Stimulated activated CD4-positive, alpha-beta T cell treated with anti-CD3 and anti-CD28 coated beads, Interleukin-12 subunit alpha, Interleukin-12 subunit beta, amount 100 ng/mL, for 4 hours (primary cell): ENCODE measurements around the gene RAD9A.

ENCODE experiments used
- DNase-seq: peaks from one replicate; pipeline ENCODE4 v3.0.0-alpha.2; 2020

Gene RAD9A

DNA sequence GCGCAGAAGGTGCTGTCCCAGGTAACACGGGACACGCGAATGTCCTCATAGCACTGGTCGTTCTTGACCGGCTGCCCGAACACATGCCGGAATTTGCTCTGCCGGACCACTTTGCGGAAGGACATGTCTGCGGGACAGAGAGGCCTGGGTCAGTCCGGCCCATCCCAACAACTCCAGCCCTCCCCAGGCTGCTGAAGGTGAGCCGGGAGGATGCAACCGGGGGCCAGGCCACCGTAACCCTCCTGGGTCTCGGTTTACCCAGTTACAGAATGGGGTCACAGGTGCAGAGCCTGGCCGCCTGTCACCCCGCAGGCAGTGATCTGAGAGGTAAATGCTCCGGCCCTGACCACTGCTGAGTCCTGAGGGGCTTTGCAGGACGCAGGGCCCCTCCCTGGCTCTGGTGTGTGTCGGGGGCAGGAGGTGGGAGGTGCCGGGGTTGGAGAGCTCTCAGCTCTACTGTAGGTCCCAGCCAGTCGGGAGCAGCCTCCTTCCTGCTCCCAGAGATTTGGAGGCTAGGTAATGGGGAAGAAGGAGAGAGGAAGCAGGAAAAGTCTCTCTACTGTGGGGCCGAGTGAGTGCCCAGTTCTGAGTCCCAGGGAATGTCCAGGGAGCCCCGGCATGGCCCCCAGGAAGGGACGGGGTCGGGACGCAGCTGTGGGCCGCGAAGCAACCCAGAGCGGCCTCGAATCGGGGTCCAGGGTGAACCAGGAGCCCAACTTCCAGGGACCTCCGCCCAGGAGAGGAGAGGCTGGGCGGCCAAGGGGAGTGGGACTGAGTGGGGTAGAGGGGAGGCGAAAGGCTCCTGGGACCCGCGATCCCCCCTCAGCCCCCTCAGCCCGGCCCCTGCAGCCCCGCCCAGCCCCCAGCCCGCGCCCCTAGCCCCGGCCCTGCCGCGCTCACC, 51.0 kb downstream of the RAD9A start:
- DNase-seq = no peak

DNA sequence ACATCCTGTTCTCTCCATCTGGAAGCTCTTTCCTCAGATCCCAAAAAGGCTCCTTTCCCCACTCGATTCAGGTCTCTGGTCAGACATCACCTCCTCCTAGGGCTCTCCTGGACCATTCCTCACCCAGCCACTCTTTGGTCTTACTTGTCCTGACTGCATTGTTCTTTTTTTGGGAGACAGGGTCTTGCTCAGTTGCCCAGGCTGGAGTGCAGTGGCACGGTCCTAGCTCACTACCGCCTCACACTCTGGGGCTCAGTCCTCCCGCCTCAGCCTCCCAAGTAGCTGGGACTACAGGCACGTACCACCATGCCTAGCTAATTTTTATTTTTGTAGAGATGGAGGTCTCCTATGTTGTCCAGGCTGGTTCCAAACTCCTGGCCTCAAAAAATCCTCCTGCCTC, 53.7 kb downstream of the RAD9A start:
- no peak for DNase-seq
